ENCODE data around the gene EIF3I. TPM values are rescaled to one million over a fixed set of nuclear protein-coding genes. Genes with fewer than 3 reads are reported as not detected.

The EIF3I gene
- polyA plus RNA-seq, 3 donors = 126 to 162 (median 151) TPM

GRCh38 chr1:32181065-32181464 lies 41.1 kb upstream of the EIF3I start:
- no peak overlapping the region for H3K9ac ChIP-seq (ENCODE audit: insufficient read depth, low read length, poor library complexity, severe bottlenecking)
- H3K36me3 ChIP-seq (replicated peaks in 1 of 2; ENCODE audit: control insufficient read depth in 1 of 2, insufficient read depth in 2 of 2, low read length in 2 of 2) = peaks cover 30 to 40% of the 10 kb centered on the region in 2 donors
- peaks cover 51% of the 10 kb centered on the region for H3K4me1 Mint-ChIP-seq
- H2AFZ ChIP-seq (ENCODE audit: insufficient read depth, low read depth, low read length, poor library complexity, severe bottlenecking) = no peak overlapping the region
- peaks cover 35 to 41% of the 10 kb centered on the region in 2 donors for H3K4me1 ChIP-seq (ENCODE audit: control insufficient read depth in 1 of 2, insufficient read depth in 2 of 2, low read length in 2 of 2)
- H3K27ac Mint-ChIP-seq = peak overlapping the region in 6 of 7 donors; percentile 46 to 97 (median 94)
- H3K79me2 ChIP-seq (ENCODE audit: insufficient read depth, low read length) = peaks cover 51% of the 10 kb centered on the region
- no peaks in the 10 kb centered on the region for H3K9me3 ChIP-seq (replicated peaks in 1 of 2; ENCODE audit: control insufficient read depth in 1 of 2, insufficient read depth in 1 of 2, low read length in 2 of 2)
- no peak for TF ChIP-seq CTCF (IDR thresholded peaks at IDR 0.05)
- peak overlapping the region in 1 of 2 donors; percentile 55 for H3K27ac ChIP-seq (ENCODE audit: low read depth in 1 of 2, low read length in 2 of 2)
- H3K4me3 ChIP-seq (replicated peaks in 1 of 3; ENCODE audit: low read depth in 2 of 3, low read length in 3 of 3) = peak overlapping the region in 1 of 3 experiments; percentile 77
- 95% methylated on average over 9 of the region's 9 CpGs for WGBS (ENCODE audit: insufficient coverage)
- peaks cover 33% of the 10 kb centered on the region for H4K20me1 ChIP-seq (ENCODE audit: insufficient read depth, low read length)
- H3K4me3 Mint-ChIP-seq = peak overlapping the region; percentile 90 to 95
- no peaks in the 10 kb centered on the region for H3K9me3 Mint-ChIP-seq
- H3K36me3 Mint-ChIP-seq = peaks cover 23 to 50% of the 10 kb centered on the region in 2 donors
- intact Hi-C loops (cut with micrococcal nuclease) = loop anchor here in 1 of 2 donors (10.0 kb wide), 1 partner anchor 114 kb away; the partner anchor contains the start of gene HDAC1
- peak overlapping the region; percentile 86 for H3K4me2 ChIP-seq (replicated peaks; ENCODE audit: extremely low read depth, low read length, poor library complexity, severe bottlenecking)
- DNase-seq = no peak
- peaks cover 0 to 2% (median 0%) of the 10 kb centered on the region in 3 donors for H3K27me3 Mint-ChIP-seq (ENCODE audit: low read depth in 3 of 3)
- no peaks in the 10 kb centered on the region for H3K27me3 ChIP-seq (ENCODE audit: control insufficient read depth in 2 of 2, insufficient read depth in 2 of 2, low read length in 2 of 2)

GRCh38 chr1:32181563-32181962 lies 40.6 kb upstream of the EIF3I start:
- Histone ChIP-seq H3K79me2 (ENCODE audit: insufficient read depth, low read length) (peaks cover 56% of the 10 kb centered on the region), H2AFZ (ENCODE audit: insufficient read depth, low read depth, low read length, poor library complexity, severe bottlenecking) (no peak overlapping the region), H3K9me3 (replicated peaks in 1 of 2; ENCODE audit: control insufficient read depth in 1 of 2, insufficient read depth in 1 of 2, low read length in 2 of 2) (no peaks in the 10 kb centered on the region), H3K27me3 (ENCODE audit: control insufficient read depth in 2 of 2, insufficient read depth in 2 of 2, low read length in 2 of 2) (no peaks in the 10 kb centered on the region), H4K20me1 (ENCODE audit: insufficient read depth, low read length) (peaks cover 38% of the 10 kb centered on the region), H3K9ac (ENCODE audit: insufficient read depth, low read length, poor library complexity, severe bottlenecking) (no peak overlapping the region), H3K4me3 (replicated peaks in 1 of 3; ENCODE audit: low read depth in 2 of 3, low read length in 3 of 3) (peak overlapping the region in 1 of 3 experiments; percentile 4), H3K4me2 (replicated peaks; ENCODE audit: extremely low read depth, low read length, poor library complexity, severe bottlenecking) (peak overlapping the region; percentile 86), H3K4me1 (ENCODE audit: control insufficient read depth in 1 of 2, insufficient read depth in 2 of 2, low read length in 2 of 2) (peaks cover 35 to 41% of the 10 kb centered on the region in 2 donors), H3K36me3 (replicated peaks in 1 of 2; ENCODE audit: control insufficient read depth in 1 of 2, insufficient read depth in 2 of 2, low read length in 2 of 2) (peaks cover 35 to 45% of the 10 kb centered on the region in 2 donors), H3K27ac (ENCODE audit: low read depth in 1 of 2, low read length in 2 of 2) (peak overlapping the region in 1 of 2 donors; percentile 55)
- Mint-ChIP-seq H3K9me3 (no peaks in the 10 kb centered on the region), H3K27ac (peak overlapping the region in 5 of 7 donors; percentile 56 to 97 (median 80)), H3K4me3 (no peak overlapping the region), H3K36me3 (peaks cover 28 to 55% of the 10 kb centered on the region in 2 donors), H3K27me3 (ENCODE audit: low read depth in 3 of 3) (peaks cover 0 to 2% (median 0%) of the 10 kb centered on the region in 3 donors), H3K4me1 (peaks cover 54% of the 10 kb centered on the region)
- TF ChIP-seq CTCF (IDR thresholded peaks at IDR 0.05) = no peak
- intact Hi-C loops (cut with micrococcal nuclease) = loop anchor here in 1 of 2 donors (10.0 kb wide), 1 partner anchor 113 kb away; the partner anchor contains the start of gene HDAC1
- no peak for DNase-seq
- 100% methylated on average over 4 of the region's 5 CpGs for WGBS (ENCODE audit: insufficient coverage)

Data from CD14-positive monocyte (primary cell).